Ureter (tissue), 1 donor: ENCODE results near the gene OCEL1. TPM values are rescaled to one million over a fixed set of nuclear protein-coding genes. Genes with fewer than 3 reads are reported as not detected.
A peak's percentile ranks its signal among the peaks of the same experiment; 100 is the strongest.
"Not testable (repeated sequence)": the region's sequence is repeated elsewhere in the genome, so short reads cannot be mapped to it uniquely, and the experiment has no call there.

Experiments
- DNase-seq: peaks from one replicate; pipeline ENCODE4 v3.0.0-alpha.2; 2020; ENCODE audit warnings: low spot score
- total RNA-seq: library from RNA; stranded (reverse); gene quantifications from one replicate; pipeline ENCODE4 v1.2.4, GENCODE V29; 2023
- donor health status: DM: yes; HTN: yes; CAD: no.

Gene OCEL1, protein sequence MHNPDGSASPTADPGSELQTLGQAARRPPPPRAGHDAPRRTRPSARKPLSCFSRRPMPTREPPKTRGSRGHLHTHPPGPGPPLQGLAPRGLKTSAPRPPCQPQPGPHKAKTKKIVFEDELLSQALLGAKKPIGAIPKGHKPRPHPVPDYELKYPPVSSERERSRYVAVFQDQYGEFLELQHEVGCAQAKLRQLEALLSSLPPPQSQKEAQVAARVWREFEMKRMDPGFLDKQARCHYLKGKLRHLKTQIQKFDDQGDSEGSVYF
- 21.9 TPM for total RNA-seq

- DNase-seq, result peak; percentile 98
Observed at GRCh38 chr19:17226002-17226933, at the start of gene OCEL1. Gene OCEL1, plus strand, starts transcription at chr19:17226226. Its CDS starts 22 bp downstream, at chr19:17226248.

DNA sequence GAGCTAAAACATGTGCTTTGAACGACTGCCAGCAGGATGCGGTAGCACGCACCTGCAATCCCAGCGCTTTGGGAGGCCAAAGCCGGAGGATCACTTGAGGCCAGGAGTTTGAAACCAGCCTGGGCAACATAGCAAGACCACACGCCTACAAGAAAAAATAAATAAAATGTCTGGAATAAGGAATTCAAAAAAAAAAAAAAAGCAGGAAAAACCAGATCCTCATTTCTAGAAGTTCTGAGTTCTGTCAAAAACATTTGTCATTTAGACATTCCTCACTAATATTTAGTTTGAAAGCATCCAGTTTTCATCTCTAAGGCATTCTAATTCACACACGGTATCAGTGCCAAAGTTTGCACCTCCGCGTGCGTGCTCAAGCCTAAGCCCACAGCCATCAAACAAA is 47.7 kb upstream of the OCEL1 start:
- no peak for DNase-seq

DNA sequence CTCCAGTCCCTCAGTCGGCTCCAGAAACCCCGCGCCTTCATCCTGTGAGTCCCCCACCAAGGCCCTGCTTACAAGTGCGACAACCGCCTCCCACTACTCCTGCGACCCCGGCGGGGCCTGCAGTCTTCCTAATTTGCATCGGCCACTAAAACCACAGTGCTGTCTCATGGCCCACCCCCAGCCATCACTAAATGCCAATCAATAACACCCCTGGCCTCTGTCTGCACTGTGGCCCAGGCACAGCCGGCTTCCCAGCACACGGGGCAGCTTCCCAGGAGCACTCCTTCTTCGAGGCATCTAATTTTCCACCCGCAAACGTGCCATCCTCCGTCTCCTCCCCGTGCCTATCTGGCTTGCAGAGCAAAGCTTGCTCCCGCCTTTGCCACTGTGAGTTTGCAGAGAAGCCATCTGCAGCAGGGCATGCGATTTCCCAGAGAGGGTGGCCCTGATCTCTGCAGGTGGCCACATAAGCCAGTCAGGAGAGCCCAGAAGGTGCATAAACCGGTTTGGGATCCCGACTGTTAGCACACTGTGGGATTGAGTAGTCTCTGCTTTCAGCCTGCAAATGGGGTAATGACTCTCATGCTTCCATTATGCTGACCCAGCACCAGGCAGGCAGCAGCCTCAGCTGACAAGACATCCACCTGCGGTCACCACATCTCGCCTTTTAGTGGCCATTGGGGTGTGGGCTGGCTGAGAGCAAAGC is 44.9 kb upstream of the OCEL1 start:
- no peak for DNase-seq

DNA sequence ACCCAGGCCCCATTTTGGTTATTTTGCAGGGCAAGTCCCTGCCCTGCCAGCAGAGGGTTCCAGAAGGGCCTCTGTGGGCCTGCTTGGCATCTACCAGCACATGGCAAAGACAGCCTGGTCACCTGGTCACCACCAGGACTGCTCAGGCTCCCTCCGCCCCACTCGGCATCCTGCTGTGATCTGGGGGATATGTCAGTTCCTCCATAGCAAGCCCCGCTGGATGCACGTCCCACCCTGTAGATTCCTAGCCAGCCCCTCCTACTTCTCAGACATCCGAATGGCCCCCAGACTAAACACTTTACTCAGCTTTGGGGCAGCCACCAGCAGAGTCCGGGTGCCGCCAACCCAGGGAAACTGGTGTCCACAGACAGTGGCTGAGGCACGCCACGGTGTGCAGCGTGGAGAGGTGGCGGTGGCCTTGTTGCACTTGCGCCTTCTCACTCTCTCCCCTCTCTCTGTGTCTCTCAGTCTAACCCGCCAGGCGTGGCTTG is 42.7 kb upstream of the OCEL1 start:
- DNase-seq, result no peak

DNA sequence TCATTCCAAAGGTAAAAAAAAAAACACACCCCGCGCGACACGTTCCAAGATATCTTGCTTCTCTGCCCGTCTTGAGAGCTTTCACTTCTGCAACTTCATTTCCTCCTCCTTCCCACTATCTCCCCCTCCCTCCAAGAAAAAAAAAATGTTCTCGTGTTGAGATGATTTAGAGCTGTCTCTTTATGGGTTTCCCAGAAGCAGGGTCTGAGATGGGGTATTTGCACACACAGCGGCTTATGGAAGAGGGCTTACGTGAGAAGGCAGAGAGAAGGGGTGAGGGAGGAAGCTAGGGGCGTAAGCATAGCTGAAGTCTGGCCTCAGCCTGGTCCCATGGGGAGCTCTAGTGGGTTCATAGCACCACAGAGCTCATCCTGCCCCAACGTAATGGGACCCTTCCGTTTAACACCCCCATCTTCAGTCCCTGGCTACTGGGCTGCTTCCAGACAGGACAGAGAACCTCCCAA is 42.1 kb upstream of the OCEL1 start:
- no peak for DNase-seq

GRCh38 chr19:17184371-17184841 is 41.6 kb upstream of the OCEL1 start:
- DNase-seq, result no peak

- DNase-seq, result no peak
Observed at GRCh38 chr19:17185590-17185989, 40.4 kb upstream of the OCEL1 start.

- not testable (repeated sequence) for DNase-seq
Observed at GRCh38 chr19:17191736-17192135, 34.3 kb upstream of the OCEL1 start.

DNA sequence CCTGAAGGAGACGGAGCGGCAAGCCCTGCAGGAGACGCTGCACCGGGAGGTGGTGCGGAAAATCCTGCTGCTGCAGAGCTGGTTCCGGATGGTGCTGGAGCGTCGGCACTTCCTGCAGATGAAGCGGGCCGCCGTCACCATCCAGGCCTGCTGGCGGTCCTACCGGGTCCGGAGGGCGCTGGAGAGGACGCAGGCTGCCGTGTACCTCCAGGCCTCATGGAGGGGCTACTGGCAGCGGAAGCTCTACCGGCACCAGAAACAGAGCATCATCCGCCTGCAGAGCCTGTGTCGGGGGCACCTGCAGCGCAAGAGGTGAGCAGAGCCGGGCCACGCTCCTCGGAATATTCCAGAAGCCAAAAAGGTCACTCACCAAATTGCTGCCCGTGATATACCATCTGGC is 33.3 kb upstream of the OCEL1 start:
- no peak for DNase-seq

GRCh38 chr19:17194608-17195007 is 31.4 kb upstream of the OCEL1 start:
- no peak for DNase-seq

GRCh38 chr19:17195106-17195505 is 30.9 kb upstream of the OCEL1 start:
- no peak for DNase-seq

- DNase-seq, result no peak
Observed at GRCh38 chr19:17196610-17197009, 29.4 kb upstream of the OCEL1 start.

GRCh38 chr19:17197666-17198065 is 28.4 kb upstream of the OCEL1 start:
- no peak for DNase-seq

- DNase-seq, result no peak
Observed at GRCh38 chr19:17200408-17201079, 25.5 kb upstream of the OCEL1 start.

DNA sequence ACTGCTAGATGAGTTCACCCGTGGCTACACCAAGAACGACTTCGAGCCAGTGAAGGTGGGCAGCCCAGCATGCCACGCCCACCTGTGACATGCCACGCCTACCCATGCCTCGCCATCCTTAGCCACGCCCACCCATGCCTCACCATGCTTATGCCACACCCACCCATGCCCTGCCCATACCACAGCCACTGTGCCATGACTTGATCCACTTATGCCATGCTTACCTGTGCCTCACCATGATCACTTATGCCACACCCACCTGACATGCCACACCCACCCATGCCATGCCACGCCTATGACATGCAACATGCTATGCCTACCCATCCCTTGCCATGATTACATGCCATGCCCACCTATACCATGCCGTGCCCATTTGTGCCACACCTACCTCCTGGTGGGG is 23.8 kb upstream of the OCEL1 start:
- no peak for DNase-seq

DNA sequence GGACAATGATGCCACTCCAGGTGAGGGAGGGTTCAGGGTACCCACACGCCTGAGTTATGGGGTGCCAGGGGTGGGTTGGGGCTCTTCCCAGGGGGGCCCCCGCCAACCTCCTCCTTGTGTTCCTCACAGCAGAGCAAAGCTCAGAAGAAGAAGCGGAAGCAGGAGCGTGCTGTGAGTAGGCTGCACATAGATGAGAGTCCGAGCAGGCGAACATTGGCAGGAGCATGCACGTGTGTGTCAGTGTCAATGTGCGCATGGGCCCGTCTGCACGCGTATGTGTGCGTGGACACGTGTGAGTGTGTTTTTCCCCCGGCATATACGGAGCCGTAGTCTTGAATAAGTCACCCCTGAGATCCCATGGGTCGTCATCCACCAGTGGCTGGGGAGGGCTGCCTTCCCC is 23.3 kb upstream of the OCEL1 start:
- DNase-seq, result no peak

GRCh38 chr19:17205237-17206140 is 20.5 kb upstream of the OCEL1 start:
- no peak for DNase-seq

- DNase-seq, result no peak
Observed at GRCh38 chr19:17206736-17207581, 19.1 kb upstream of the OCEL1 start.
